CD14-positive monocyte (primary cell): Measurements from ENCODE around the gene NEK7. TPM values are rescaled to one million over a fixed set of nuclear protein-coding genes. Genes with fewer than 3 reads are reported as not detected.
"Not testable (repeated sequence)": the region's sequence is repeated elsewhere in the genome, so short reads cannot be mapped to it uniquely, and the experiment has no call there.

Source experiments
- DNase-seq, 3 donors: peaks; one replicate each; pipeline ENCODE4 v3.0.0-alpha.2; 2011 to 2022
- H2AFZ ChIP-seq: 2 replicates; pipeline ENCODE4 v1.6.0; 2012; ENCODE audit warnings: mild to moderate bottlenecking, low read depth, low read length, inconsistent platforms; ENCODE audit not compliant: insufficient read depth, poor library complexity, severe bottlenecking
- H3K27ac ChIP-seq, 2 donors: 1 replicate in 1 of 2; 2 replicates in 1 of 2; pipeline ENCODE4 v1.5.1; 2012 to 2013; ENCODE audit warnings: low read length in 2 of 2, control low read depth in 1 of 2, inconsistent platforms in 1 of 2, low read depth in 1 of 2, mild to moderate bottlenecking in 1 of 2
- H3K27me3 ChIP-seq, 2 donors: one replicate each; pipeline versions ENCODE4 v1.6.0 to v1.6.1; 2011 to 2013; ENCODE audit warnings: low read length in 2 of 2; ENCODE audit not compliant: control insufficient read depth in 2 of 2, insufficient read depth in 2 of 2
- H3K36me3 ChIP-seq, 2 donors: replicated peaks in 1 of 2; 1 replicate in 1 of 2; 2 replicates in 1 of 2; pipeline versions ENCODE4 v1.5.1 to v1.6.1; 2012 to 2013; ENCODE audit warnings: low read length in 2 of 2, control low read depth in 1 of 2, inconsistent platforms in 1 of 2, mild to moderate bottlenecking in 1 of 2; ENCODE audit not compliant: insufficient read depth in 2 of 2, control insufficient read depth in 1 of 2
- H3K4me1 ChIP-seq, 2 donors: 1 replicate in 1 of 2; 2 replicates in 1 of 2; pipeline versions ENCODE4 v1.5.1 to v1.6.1; 2012 to 2013; ENCODE audit warnings: low read length in 2 of 2, control low read depth in 1 of 2, inconsistent platforms in 1 of 2, mild to moderate bottlenecking in 1 of 2, moderate library complexity in 1 of 2; ENCODE audit not compliant: insufficient read depth in 2 of 2, control insufficient read depth in 1 of 2
- H3K4me2 ChIP-seq: replicated peaks from 2 replicates; pipeline ENCODE3; 2012; ENCODE audit warnings: low read length, moderate library complexity, mild to moderate bottlenecking; ENCODE audit not compliant: poor library complexity, severe bottlenecking; ENCODE audit errors: extremely low read depth
- H3K4me3 ChIP-seq, 3 experiments: fragments of 200-600 bp in 1 of 3; sonication (generic) in 1 of 3; replicated peaks in 1 of 3; 1 replicate in 2 of 3; 2 replicates in 1 of 3; pipeline ENCODE4 v1.5.1; 2011 to 2013; ENCODE audit warnings: low read length in 3 of 3, mild to moderate bottlenecking in 3 of 3, control low read depth in 2 of 3, low read depth in 2 of 3, inconsistent platforms in 1 of 3, moderate library complexity in 1 of 3
- H3K79me2 ChIP-seq: 2 replicates; pipeline ENCODE4 v1.6.0; 2012; ENCODE audit warnings: mild to moderate bottlenecking, control low read depth, inconsistent platforms, low read length, moderate library complexity; ENCODE audit not compliant: insufficient read depth
- H3K9ac ChIP-seq: 2 replicates; pipeline ENCODE4 v1.6.0; 2017; ENCODE audit warnings: low read length, mild to moderate bottlenecking; ENCODE audit not compliant: insufficient read depth, poor library complexity, severe bottlenecking
- H3K9me3 ChIP-seq, 2 donors: replicated peaks in 1 of 2; 1 replicate in 1 of 2; 2 replicates in 1 of 2; pipeline versions ENCODE4 v1.5.1 to v1.6.1; 2012 to 2013; ENCODE audit warnings: low read length in 2 of 2, control low read depth in 1 of 2; ENCODE audit not compliant: control insufficient read depth in 1 of 2, insufficient read depth in 1 of 2
- H4K20me1 ChIP-seq: 2 replicates; pipeline ENCODE4 v1.6.0; 2012; ENCODE audit warnings: mild to moderate bottlenecking, low read length, control low read depth, moderate library complexity; ENCODE audit not compliant: insufficient read depth
- H3K27ac Mint-ChIP-seq, 7 donors: one replicate each; pipeline ENCODE4 v1.8.0; 2020; ENCODE audit warnings: mild to moderate bottlenecking in 7 of 7, mixed read lengths in 7 of 7, moderate library complexity in 6 of 7, inconsistent platforms in 2 of 7
- H3K27me3 Mint-ChIP-seq, 3 donors: one replicate each; pipeline ENCODE4 v1.8.0; 2021 to 2022; ENCODE audit warnings: low read depth in 3 of 3, mild to moderate bottlenecking in 3 of 3, mixed read lengths in 3 of 3, moderate library complexity in 3 of 3, inconsistent platforms in 1 of 3
- H3K36me3 Mint-ChIP-seq, 2 donors: one replicate each; pipeline ENCODE4 v1.8.0; 2020; ENCODE audit warnings: mixed read lengths in 2 of 2, inconsistent platforms in 1 of 2, mild to moderate bottlenecking in 1 of 2
- H3K4me1 Mint-ChIP-seq: one replicate; pipeline ENCODE4 v1.8.0; 2020; ENCODE audit warnings: mild to moderate bottlenecking, mixed read lengths
- H3K4me3 Mint-ChIP-seq, 2 donors: one replicate each; pipeline ENCODE4 v1.8.0; 2020; ENCODE audit warnings: mild to moderate bottlenecking in 2 of 2, mixed read lengths in 2 of 2, moderate library complexity in 1 of 2
- H3K9me3 Mint-ChIP-seq, 7 donors: one replicate each; pipeline ENCODE4 v1.8.0; 2020 to 2022; ENCODE audit warnings: mixed read lengths in 7 of 7, mild to moderate bottlenecking in 6 of 7, moderate library complexity in 6 of 7, inconsistent platforms in 2 of 7
- CTCF ChIP-seq: fragments of 200-600 bp; IDR thresholded peaks from one replicate; pipeline ENCODE4 v1.8.0; 2022; ENCODE audit warnings: antibody characterized with exemption, mild to moderate bottlenecking
- WGBS: methylation state at CpG from one replicate; pipeline ENCODE4 v1.1.5; 2013; ENCODE audit warnings: missing lambda C conversion rate; ENCODE audit not compliant: insufficient coverage; 5-methylcytosine and 5-hydroxymethylcytosine counted together
- intact Hi-C, 2 donors: fragments of 100-400 bp; cut with micrococcal nuclease; formaldehyde crosslinking; loops; one replicate each; pipeline versions ENCODE4 v1.15.0 to v1.15.1; 2023
- polyA plus RNA-seq, 3 donors: library from polyadenylated mRNA; depleted of rRNA in 1 of 3; unstranded in 2 of 3; stranded (reverse) in 1 of 3; fragments of 300-500 nt in 2 of 3; fragments of >200 nt in 1 of 3; fragmentation: Illumina TruSeq in 2 of 3; gene quantifications; 1 replicate in 2 of 3; 2 replicates in 1 of 3; pipeline ENCODE4 v1.2.3, GENCODE V29; 2012 to 2021

Gene NEK7
- polyA plus RNA-seq, 3 donors = 16.0 to 50.1 (median 46.5) TPM

DNA sequence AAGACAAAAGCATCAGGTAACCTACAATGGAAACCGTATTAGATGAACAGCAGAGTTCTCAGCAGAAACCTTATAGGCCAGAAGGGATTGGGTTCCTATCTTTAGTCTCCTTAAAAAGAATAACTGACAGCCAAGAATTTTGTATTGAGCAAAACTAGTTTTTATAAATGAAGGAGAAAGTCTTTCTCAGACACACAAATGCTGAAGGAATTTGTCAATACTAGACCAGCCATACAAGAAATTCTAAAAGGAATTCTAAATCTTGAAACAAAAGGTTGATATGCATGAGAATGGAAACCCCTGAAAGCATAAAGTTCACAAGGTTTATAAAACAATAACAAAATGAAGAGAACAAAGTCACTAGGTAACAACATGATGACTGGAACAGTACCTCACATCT lies 58.1 kb downstream of the NEK7 start:
- Mint-ChIP-seq H3K4me1 (no peaks in the 10 kb centered on the region), H3K9me3 (peaks cover 25 to 47% (median 42%) of the 10 kb centered on the region in 7 donors), H3K36me3 (peaks cover 11 to 33% of the 10 kb centered on the region in 2 donors), H3K4me3 (no peak overlapping the region), H3K27me3 (no peaks in the 10 kb centered on the region), H3K27ac (no peak overlapping the region)
- 100% methylated on average over 1 of the region's 1 CpG for WGBS
- Histone ChIP-seq H3K9me3 (peaks cover 33 to 48% of the 10 kb centered on the region in 2 donors), H4K20me1 (peaks cover 40% of the 10 kb centered on the region), H3K79me2 (peaks cover 31% of the 10 kb centered on the region), H3K9ac (no peak overlapping the region), H3K4me1 (no peaks in the 10 kb centered on the region), H3K27ac (no peak overlapping the region), H3K4me3 (no peak overlapping the region), H3K27me3 (no peaks in the 10 kb centered on the region), H3K4me2 (no peak overlapping the region), H2AFZ (no peak overlapping the region), H3K36me3 (peaks cover 2 to 16% of the 10 kb centered on the region in 2 donors)
- intact Hi-C loops = no loop called here
- no peak for DNase-seq
- no peak for TF ChIP-seq CTCF

- TF ChIP-seq CTCF = no peak
- H3K4me1 ChIP-seq = no peaks in the 10 kb centered on the region
- Mint-ChIP-seq H3K4me1 (no peaks in the 10 kb centered on the region), H3K27me3 (no peaks in the 10 kb centered on the region), H3K4me3 (no peak overlapping the region), H3K27ac (no peak overlapping the region), H3K36me3 (peaks cover 5 to 8% of the 10 kb centered on the region in 2 donors), H3K9me3 (peaks cover 4 to 16% (median 11%) of the 10 kb centered on the region in 7 donors)
- no peak overlapping the region for H3K4me2 ChIP-seq
- no peaks in the 10 kb centered on the region for H3K36me3 ChIP-seq
- no peak overlapping the region for H3K9ac ChIP-seq
- no peak overlapping the region for H3K4me3 ChIP-seq
- no peaks in the 10 kb centered on the region for H3K27me3 ChIP-seq
- no peak overlapping the region for H2AFZ ChIP-seq
- no CpG with 5 or more reads among the region's 1 CpG for WGBS
- H3K79me2 ChIP-seq = peaks cover 14% of the 10 kb centered on the region
- no peak for DNase-seq
- peaks cover 33% of the 10 kb centered on the region for H4K20me1 ChIP-seq
- H3K27ac ChIP-seq = no peak overlapping the region
- intact Hi-C loops = no loop called here
- peaks cover 0 to 10% of the 10 kb centered on the region in 2 donors for H3K9me3 ChIP-seq
Measured at GRCh38 chr1:198220428-198220827, 63.6 kb downstream of the NEK7 start.

DNA sequence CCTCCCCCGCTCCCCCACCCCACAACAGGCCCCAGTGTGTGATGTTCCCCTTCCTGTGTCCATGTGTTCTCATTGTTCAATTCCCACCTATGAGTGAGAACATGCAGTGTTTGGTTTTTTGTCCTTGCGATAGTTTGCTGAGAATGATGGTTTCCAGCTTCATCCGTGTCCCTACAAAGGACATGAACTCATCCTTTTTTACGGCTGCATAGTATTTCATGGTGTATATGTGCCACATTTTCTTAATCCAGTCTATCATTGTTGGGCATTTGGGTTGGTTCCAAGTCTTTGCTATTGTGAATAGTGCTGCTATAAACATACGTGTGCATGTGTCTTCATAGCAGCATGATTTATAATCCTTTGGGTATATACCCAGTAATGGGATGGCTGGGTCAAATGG lies 70.2 kb downstream of the NEK7 start:
- H3K4me1 Mint-ChIP-seq, H3K9me3 ChIP-seq, DNase-seq, H2AFZ ChIP-seq, H3K27ac ChIP-seq, H3K4me1 ChIP-seq, H3K9ac ChIP-seq, H3K27me3 ChIP-seq, H3K4me3 ChIP-seq, H3K36me3 Mint-ChIP-seq, H3K36me3 ChIP-seq, H3K27ac Mint-ChIP-seq, intact Hi-C loops, H3K4me2 ChIP-seq, H3K27me3 Mint-ChIP-seq, H3K4me3 Mint-ChIP-seq: not testable (repeated sequence)
- peaks cover 0 to 14% (median 6%) of the 10 kb centered on the region in 7 donors for H3K9me3 Mint-ChIP-seq
- no CpG with 5 or more reads among the region's 5 CpGs for WGBS
- H3K79me2 ChIP-seq = peaks cover 45% of the 10 kb centered on the region
- H4K20me1 ChIP-seq = peaks cover 30% of the 10 kb centered on the region
